Fibroblast of skin of back (primary cell): ENCODE results near the gene NELL1.

Source experiments
- DNase-seq: peaks from one replicate; pipeline ENCODE4 v3.0.0-alpha.2; 2013

NELL1 gene

GRCh38 chr11:21495879-21496278 lies 826.5 kb downstream of the NELL1 start:
- DNase-seq = no peak

- no peak for DNase-seq
Measured at GRCh38 chr11:21501245-21501644, 831.9 kb downstream of the NELL1 start.

DNA sequence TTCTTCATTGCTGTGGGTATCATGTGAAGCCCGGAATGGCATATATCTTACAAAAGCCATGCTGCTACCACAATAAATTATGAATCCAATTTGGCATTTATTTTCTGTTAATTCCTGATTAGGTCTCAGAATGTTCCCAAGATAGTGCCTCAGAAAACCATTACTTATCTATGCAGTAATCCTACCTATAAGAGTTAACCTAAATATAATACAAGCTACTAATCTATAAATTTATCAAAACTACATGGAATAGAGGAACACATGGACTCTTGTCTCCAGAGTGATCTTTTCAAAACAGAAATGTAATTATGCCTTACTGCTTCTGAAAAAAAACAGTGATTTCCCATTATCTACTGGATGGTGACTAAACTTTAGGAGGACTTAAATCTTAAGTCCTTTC lies 835.7 kb downstream of the NELL1 start:
- no peak for DNase-seq

DNA sequence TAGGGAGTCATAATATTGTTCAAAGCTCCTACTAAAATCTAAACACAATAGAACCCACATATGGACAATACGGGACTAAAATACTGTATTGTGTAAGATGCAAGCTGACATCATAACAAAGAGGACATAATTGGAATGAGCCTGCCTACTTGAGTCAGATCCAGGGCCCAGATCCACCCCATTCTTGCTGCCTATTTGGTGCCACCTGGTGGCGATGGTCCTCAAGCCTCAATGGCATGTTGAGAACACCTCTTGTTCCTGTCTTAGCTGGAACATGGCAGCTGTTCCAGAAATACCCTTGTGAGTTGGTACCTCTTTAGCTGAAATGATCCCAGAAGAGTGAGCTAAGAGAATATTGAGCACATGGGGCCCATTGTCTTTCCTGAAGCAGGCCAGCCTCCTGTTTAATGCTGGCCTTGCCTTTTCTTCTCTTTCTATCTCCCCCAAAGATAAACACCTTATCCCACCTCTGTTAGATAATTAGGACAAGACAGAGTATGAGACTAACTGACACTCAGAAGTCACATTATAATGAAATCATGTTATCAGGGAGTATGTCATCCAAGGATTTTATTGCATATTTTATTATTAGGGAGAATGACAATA lies 842.6 kb downstream of the NELL1 start:
- DNase-seq = peak; percentile 34

GRCh38 chr11:21514316-21514715 lies 844.9 kb downstream of the NELL1 start:
- no peak for DNase-seq

DNA sequence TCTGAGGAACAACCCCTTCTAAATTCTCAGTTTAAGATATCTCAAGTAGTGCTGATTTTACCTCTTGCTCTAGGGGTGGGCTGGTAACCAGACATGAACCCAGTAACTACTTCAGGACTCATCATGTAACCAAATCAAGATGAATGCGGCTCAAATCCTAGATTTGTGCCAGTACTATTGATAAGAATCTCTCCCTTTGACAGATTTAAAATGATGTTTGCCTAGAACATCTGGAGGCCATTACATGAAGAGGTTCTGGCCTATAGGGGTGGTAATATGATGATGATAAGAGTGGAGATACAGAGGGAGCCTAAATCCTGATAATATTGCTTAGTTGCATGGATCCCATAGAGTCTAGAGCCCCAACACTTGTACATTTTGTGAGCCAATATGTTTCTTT lies 850.9 kb downstream of the NELL1 start:
- DNase-seq = no peak

DNA sequence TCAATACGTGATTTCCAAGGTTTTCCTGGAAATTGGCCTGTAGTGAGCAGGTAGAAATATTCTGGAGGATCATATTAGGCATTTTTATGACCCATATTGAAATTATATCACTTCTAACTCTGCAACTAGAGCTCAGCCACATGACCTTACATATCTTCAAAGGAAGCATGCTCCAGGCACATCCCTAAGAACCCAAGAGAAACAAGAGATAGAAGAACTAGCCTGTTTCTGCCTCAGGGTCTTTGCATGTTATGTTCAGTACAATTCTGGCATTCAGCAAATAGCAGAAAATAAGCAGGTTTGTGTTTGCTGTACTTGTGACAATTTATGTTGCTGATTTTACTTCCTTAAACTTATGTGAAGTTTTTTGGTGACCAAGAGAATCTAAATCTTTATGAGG lies 859.8 kb downstream of the NELL1 start:
- no peak for DNase-seq

GRCh38 chr11:21534288-21534687 lies 864.9 kb downstream of the NELL1 start:
- DNase-seq = no peak

- no peak for DNase-seq
Measured at GRCh38 chr11:21537980-21538379, 868.6 kb downstream of the NELL1 start.

DNA sequence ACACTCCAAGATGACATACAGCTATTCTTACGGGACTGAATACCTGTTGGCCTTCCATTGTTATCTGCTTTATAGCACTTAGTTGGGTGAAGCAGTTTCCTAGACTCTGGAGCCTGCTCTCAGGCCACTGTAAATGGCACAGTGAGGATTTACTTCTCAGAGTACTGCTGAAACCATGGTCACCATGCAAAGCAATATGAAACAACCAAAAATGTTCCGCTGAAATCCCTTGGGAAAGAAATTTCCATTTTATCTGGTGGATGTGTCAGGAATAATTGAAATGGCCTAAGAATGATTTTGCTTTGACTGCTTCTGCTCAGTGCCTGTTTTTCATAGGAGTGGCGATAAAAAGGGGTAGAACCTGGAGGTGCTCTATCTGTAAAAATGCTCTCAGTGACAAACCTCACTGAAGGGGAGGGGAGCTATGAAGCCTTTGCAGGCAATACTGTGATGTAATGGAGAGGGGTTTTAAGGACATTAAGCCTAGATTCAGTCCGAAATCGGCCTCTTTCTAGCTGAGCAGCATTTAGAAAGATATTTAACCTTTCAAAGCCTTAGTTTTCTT lies 871.9 kb downstream of the NELL1 start:
- no peak for DNase-seq

- no peak for DNase-seq
Measured at GRCh38 chr11:21543901-21544300, 874.5 kb downstream of the NELL1 start.

DNA sequence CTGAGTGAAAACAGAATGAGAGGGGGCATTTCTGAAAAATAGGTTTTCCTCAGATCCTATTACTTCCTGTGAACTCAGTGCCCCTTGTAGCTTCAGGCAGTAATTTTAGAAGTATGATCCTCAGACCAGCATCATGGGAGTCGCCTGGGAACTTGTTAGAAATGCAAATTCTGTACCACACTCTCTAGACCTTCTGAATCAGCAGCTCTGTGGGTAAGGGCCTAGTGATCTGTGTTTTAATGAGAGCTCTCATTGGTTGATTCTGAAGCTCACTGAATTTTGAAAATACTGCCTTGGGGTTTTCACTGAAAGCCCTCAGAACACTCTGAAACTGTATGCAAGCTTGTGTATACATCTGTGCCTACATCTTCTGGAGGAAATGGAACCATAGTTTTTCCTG lies 876.3 kb downstream of the NELL1 start:
- DNase-seq = no peak

GRCh38 chr11:21546703-21547102 lies 877.3 kb downstream of the NELL1 start:
- DNase-seq = no peak

DNA sequence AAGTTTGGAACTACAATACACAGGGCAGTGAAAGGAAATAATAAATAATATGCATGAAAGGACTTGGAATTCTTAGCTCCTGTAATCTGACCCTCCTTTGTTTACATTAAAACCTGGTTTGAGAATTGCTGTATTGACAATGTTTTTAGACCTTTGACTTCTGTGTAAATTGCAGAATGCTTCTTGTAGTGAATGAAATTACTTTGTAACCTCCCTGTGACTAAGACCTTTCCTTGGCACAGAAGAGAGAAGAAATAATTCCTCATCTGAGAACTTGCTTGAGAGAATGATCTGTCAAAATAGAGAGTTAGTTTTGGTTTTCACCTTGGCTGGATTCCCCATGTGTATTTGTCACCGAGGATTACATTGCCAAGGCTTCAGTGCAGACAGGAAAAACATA lies 883.5 kb downstream of the NELL1 start:
- no peak for DNase-seq

DNA sequence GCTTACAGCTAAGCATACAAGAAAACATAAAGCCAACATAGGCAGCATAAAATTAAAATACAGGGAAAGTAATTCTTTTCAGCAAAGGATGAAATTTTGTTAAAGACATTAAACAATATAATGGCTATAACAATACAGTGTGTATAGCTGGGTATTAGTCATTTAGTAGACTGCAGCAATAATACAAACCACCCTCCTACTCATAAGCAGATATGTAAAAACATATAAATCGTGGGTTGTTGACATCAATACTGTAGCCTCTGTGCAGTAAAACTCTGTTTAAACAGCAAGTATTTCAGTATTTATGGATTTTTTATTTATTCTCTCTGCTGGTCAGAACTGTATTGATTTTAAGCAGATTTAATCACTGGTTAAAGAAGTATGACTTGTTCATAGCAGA lies 884.4 kb downstream of the NELL1 start:
- DNase-seq = no peak

DNA sequence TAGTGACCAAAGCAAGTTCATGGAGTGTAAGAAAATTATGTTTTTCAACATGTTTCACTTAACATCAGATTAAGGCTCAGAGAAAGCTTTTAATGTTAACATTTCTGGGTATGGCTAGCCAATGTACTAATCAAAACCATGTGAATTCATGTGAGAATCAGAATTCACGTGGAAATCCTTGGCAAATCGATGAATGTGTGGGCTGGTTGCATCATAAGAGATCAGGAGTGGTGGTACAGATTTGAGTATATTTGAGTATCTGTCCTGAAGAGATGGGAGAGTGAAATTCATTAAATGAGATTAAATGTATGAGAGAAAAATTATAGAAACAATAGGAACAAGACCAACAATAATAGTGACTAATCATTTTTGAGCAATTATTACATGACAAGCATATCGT lies 884.9 kb downstream of the NELL1 start:
- no peak for DNase-seq

- DNase-seq = peak; percentile 4
Measured at GRCh38 chr11:21556926-21557325, 887.5 kb downstream of the NELL1 start.

DNA sequence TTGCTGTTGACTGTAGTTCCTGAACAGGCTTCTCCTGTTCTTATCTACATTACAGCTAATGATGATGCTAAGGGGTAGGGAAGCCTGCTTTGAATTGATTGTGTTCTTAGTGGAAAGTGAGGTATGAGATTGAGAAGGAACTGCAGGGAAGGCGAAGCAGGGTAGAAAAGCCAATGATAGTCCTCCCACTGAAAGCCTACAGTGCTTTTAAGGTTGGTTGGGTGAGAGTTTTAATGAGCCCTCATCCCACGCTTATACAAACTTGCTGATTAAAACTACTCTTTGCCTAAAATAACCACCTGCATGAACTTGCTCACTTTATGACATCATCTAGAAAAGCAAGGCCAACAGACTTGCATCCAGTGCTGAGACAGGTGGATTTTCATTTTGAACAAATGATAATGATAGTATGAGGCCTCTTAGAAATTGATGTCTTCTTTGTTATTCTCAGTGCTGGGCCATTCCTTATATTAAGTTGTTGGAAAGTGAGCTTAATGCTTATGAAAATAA lies 891.1 kb downstream of the NELL1 start:
- no peak for DNase-seq

- peak; percentile 75 for DNase-seq
Measured at GRCh38 chr11:21561581-21561980, 892.2 kb downstream of the NELL1 start.

DNA sequence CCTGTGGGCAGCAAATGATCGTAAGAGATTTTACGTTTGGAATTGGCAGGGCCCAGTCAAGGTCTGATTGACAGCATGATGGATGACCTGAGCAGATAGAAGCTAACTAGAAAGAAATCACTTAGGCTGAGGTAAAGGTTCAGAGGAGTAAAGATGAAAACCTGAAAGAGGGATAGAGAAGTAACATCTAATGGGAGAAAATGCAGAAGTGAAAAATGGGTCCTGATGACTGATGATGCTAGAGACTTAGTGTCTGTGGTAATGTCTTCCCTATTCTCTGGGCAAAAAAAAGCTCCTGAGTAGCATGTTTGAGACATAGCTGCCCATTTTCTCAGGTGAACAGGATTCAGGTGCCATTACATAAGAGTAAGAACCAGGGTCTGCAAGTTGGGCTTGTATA lies 894.7 kb downstream of the NELL1 start:
- DNase-seq = no peak

GRCh38 chr11:21564833-21565682 lies 895.7 kb downstream of the NELL1 start:
- DNase-seq = peak; percentile 9

DNA sequence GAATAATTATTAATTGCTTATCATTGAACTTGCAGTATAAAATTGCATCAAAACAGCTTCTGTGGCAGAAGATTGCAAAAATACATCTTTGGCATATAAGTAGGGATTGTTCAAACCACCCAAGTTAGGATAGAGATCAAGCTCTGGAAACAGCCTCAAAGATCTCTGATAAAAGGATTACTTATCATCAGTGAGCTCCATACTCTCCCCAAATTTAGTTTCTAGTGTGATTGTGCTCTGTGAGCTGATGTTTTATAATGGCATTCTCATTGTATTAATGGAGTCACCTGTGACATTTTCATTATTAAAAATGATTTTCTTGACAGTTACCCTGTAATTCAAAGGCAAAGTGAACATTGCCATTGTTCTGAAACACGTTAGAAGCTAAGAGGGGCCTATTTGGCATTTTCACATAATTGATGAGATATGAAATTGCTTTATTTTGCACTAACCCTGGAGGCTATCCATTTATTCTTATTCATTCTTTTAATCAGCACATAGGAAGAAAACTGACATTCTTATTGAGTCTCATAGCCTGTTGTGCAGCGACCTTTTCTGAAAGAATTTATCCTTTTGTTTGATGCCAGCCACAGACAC lies 897.2 kb downstream of the NELL1 start:
- no peak for DNase-seq

DNA sequence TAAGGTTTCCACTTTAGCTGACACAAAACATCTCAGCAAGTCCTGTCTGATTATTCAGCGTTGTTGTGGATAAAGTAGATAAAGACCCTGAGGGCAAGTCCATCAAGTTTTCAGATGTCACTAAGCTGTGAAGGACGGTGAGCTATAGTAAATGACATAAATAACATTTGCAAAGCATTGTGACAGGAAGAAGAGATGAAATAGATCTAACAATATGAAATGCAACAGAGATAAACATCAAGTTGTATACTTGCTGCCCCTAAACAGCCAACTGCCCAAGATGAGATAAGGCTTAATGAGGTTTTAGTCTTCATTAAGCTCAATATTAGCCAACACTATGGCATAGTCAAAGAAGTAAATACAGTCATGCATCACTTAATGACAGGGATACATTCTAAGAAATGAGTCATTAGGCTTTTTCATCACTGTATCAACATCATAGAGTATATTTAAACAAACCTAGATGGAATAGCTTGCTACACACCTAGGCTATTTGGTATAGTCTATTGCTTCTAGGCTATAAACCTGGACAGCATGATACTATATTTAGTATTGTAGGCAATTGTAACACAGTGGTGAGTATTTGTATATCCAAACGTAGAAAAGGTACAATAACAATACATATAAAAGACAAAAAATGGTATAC lies 898.4 kb downstream of the NELL1 start:
- DNase-seq = no peak
